CD8-positive, alpha-beta memory T cell (primary cell): ENCODE results near the gene NANOS2. TPM values are rescaled to one million over a fixed set of nuclear protein-coding genes. Genes with fewer than 3 reads are reported as not detected.
"Not testable (repeated sequence)": the region's sequence is repeated elsewhere in the genome, so short reads cannot be mapped to it uniquely, and the experiment has no call there.

Experiments used
- CTCF ChIA-PET: fragments of 350-600 bp; sonication (Branson Sonifier 250); formaldehyde crosslinking; loops from one replicate; lab custom pipeline; 2021; ENCODE audit warnings: antibody characterized with exemption; lab: Charles Lee
- POLR2A ChIA-PET: fragments of 350-600 bp; sonication (Branson Sonifier 250); formaldehyde crosslinking; loops from one replicate; lab custom pipeline; 2021; ENCODE audit warnings: antibody characterized with exemption; lab: Charles Lee
- DNase-seq, 5 donors: peaks; one replicate each; pipeline versions ENCODE4 v3.0.0 to v3.0.0-alpha.2; 2020 to 2022; ENCODE audit warnings: mixed read lengths in 1 of 5
- H3K27ac ChIP-seq: one replicate; pipeline ENCODE4 v1.7.0; 2013; ENCODE audit warnings: low read depth, mild to moderate bottlenecking, low read length, moderate library complexity
- H3K27me3 ChIP-seq: 2 replicates; pipeline ENCODE4 v1.7.0; 2013; ENCODE audit warnings: low read length, mild to moderate bottlenecking; ENCODE audit not compliant: insufficient read depth, poor library complexity, severe bottlenecking
- H3K36me3 ChIP-seq: 2 replicates; pipeline ENCODE4 v1.7.0; 2013; ENCODE audit warnings: mild to moderate bottlenecking, low read length, moderate library complexity; ENCODE audit not compliant: insufficient read depth
- H3K4me1 ChIP-seq: 2 replicates; pipeline ENCODE4 v1.7.0; 2013; ENCODE audit warnings: mild to moderate bottlenecking, low read length, moderate library complexity; ENCODE audit not compliant: insufficient read depth
- H3K4me3 ChIP-seq: 2 replicates; pipeline ENCODE4 v1.7.0; 2013; ENCODE audit warnings: mild to moderate bottlenecking, low read length
- H3K9me3 ChIP-seq: 2 replicates; pipeline ENCODE4 v1.7.0; 2013; ENCODE audit warnings: mild to moderate bottlenecking, low read length
- H3K27ac Mint-ChIP-seq, 8 donors: one replicate each; pipeline ENCODE4 v1.8.0; 2020 to 2021; ENCODE audit warnings: mixed read lengths in 8 of 8, mild to moderate bottlenecking in 6 of 8, inconsistent platforms in 3 of 8, moderate library complexity in 3 of 8
- H3K27me3 Mint-ChIP-seq, 2 donors: one replicate each; pipeline ENCODE4 v1.8.0; 2020 to 2021; ENCODE audit warnings: mixed read lengths in 2 of 2, mild to moderate bottlenecking in 1 of 2, moderate library complexity in 1 of 2
- H3K36me3 Mint-ChIP-seq, 3 donors: one replicate each; pipeline ENCODE4 v1.8.0; 2020 to 2021; ENCODE audit warnings: mixed read lengths in 3 of 3, inconsistent platforms in 1 of 3, mild to moderate bottlenecking in 1 of 3
- H3K4me1 Mint-ChIP-seq, 3 donors: one replicate each; pipeline ENCODE4 v1.8.0; 2020 to 2021; ENCODE audit warnings: mixed read lengths in 3 of 3, inconsistent platforms in 1 of 3, mild to moderate bottlenecking in 1 of 3
- H3K4me3 Mint-ChIP-seq, 7 donors: one replicate each; pipeline ENCODE4 v1.8.0; 2020 to 2021; ENCODE audit warnings: mixed read lengths in 7 of 7, mild to moderate bottlenecking in 6 of 7, moderate library complexity in 4 of 7, inconsistent platforms in 2 of 7
- H3K9me3 Mint-ChIP-seq, 5 donors: one replicate each; pipeline ENCODE4 v1.8.0; 2020 to 2022; ENCODE audit warnings: mixed read lengths in 5 of 5, mild to moderate bottlenecking in 3 of 5, moderate library complexity in 2 of 5, inconsistent platforms in 1 of 5
- polyA plus RNA-seq: library from polyadenylated mRNA; unstranded; fragments of 300-500 nt; fragmentation: Illumina TruSeq; gene quantifications from one replicate; pipeline ENCODE4 v1.2.3, GENCODE V29; 2021
- total RNA-seq, 2 experiments: library from RNA; stranded (reverse); gene quantifications; one replicate each; pipeline ENCODE4 v1.2.3, GENCODE V29; 2021

NANOS2 gene
- total and polyA plus RNA-seq, 3 experiments from 2014 or later = not detected

- Histone ChIP-seq H3K4me1 (peaks cover 10% of the 10 kb centered on the region), H3K27ac (peak overlapping the region; percentile 47), H3K27me3 (peaks cover 2% of the 10 kb centered on the region), H3K9me3 (no peaks in the 10 kb centered on the region), H3K36me3 (no peaks in the 10 kb centered on the region), H3K4me3 (no peak overlapping the region)
- peak overlapping the region in 5 of 8 donors; percentile 14 to 91 (median 59) for H3K27ac Mint-ChIP-seq
- peaks cover 10 to 16% (median 15%) of the 10 kb centered on the region in 3 donors for H3K4me1 Mint-ChIP-seq
- CTCF ChIA-PET = no interaction called here
- no peaks in the 10 kb centered on the region for H3K9me3 Mint-ChIP-seq
- H3K27me3 Mint-ChIP-seq = peaks cover 23 to 42% of the 10 kb centered on the region in 2 donors
- POLR2A ChIA-PET = no interaction called here
- no peaks in the 10 kb centered on the region for H3K36me3 Mint-ChIP-seq
- H3K4me3 Mint-ChIP-seq = peak overlapping the region in 4 of 7 donors; percentile 0 to 73 (median 36)
- no peak for DNase-seq
Measured at GRCh38 chr19:45876411-45877197, 38.0 kb downstream of the NANOS2 start.

GRCh38 chr19:45876161-45876410 lies 38.5 kb downstream of the NANOS2 start:
- no peaks in the 10 kb centered on the region for H3K36me3 Mint-ChIP-seq
- no peaks in the 10 kb centered on the region for H3K36me3 ChIP-seq
- peak overlapping the region; percentile 47 for H3K27ac ChIP-seq
- no peaks in the 10 kb centered on the region for H3K9me3 Mint-ChIP-seq
- DNase-seq = no peak
- H3K4me3 Mint-ChIP-seq = peak overlapping the region in 3 of 7 donors; percentile 0 to 73 (median 23)
- H3K4me3 ChIP-seq = no peak overlapping the region
- peaks cover 10% of the 10 kb centered on the region for H3K4me1 ChIP-seq
- H3K4me1 Mint-ChIP-seq = peaks cover 10 to 16% (median 15%) of the 10 kb centered on the region in 3 donors
- ChIA-PET CTCF (no interaction called here), POLR2A (no interaction called here)
- H3K27me3 Mint-ChIP-seq = peaks cover 23 to 42% of the 10 kb centered on the region in 2 donors
- H3K27ac Mint-ChIP-seq = peak overlapping the region in 6 of 8 donors; percentile 14 to 69 (median 37)
- H3K27me3 ChIP-seq = peaks cover 2% of the 10 kb centered on the region
- H3K9me3 ChIP-seq = no peaks in the 10 kb centered on the region

DNA sequence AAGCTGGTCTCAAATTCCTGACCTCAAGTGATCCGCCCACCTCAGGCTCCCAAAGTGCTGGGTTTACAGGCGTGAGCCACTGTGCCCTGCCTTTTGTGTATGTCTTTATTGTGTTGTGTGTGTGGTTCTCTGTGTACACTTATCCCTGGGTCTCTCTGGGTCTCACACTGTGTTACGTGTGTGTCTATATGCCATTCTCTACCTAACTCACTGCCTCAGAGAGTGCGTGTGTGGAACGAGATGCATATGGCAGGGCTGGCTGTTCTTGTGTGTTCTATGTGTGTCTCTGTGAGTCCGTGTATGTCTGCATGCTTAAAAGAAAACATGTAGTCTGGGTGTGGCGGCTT lies 40.0 kb downstream of the NANOS2 start:
- Histone ChIP-seq H3K36me3 (no peaks in the 10 kb centered on the region), H3K4me3 (no peak overlapping the region), H3K4me1 (peaks cover 10% of the 10 kb centered on the region), H3K9me3 (no peaks in the 10 kb centered on the region), H3K27me3 (peaks cover 2% of the 10 kb centered on the region), H3K27ac (no peak overlapping the region)
- H3K4me1 Mint-ChIP-seq = peaks cover 10 to 16% (median 15%) of the 10 kb centered on the region in 3 donors
- H3K27me3 Mint-ChIP-seq = peaks cover 19 to 42% of the 10 kb centered on the region in 2 donors
- no peak for DNase-seq
- no peaks in the 10 kb centered on the region for H3K9me3 Mint-ChIP-seq
- no peak overlapping the region for H3K4me3 Mint-ChIP-seq
- no peaks in the 10 kb centered on the region for H3K36me3 Mint-ChIP-seq
- H3K27ac Mint-ChIP-seq = no peak overlapping the region
- ChIA-PET CTCF (no interaction called here), POLR2A (no interaction called here)

- no peaks in the 10 kb centered on the region for H3K36me3 Mint-ChIP-seq
- Histone ChIP-seq H3K27ac (no peak overlapping the region), H3K4me3 (no peak overlapping the region), H3K36me3 (no peaks in the 10 kb centered on the region), H3K27me3 (no peaks in the 10 kb centered on the region), H3K9me3 (no peaks in the 10 kb centered on the region), H3K4me1 (peaks cover 10% of the 10 kb centered on the region)
- peaks cover 10 to 16% (median 15%) of the 10 kb centered on the region in 3 donors for H3K4me1 Mint-ChIP-seq
- H3K9me3 Mint-ChIP-seq = no peaks in the 10 kb centered on the region
- H3K27ac Mint-ChIP-seq = peak overlapping the region in 1 of 8 donors; percentile 5
- DNase-seq = no peak
- H3K27me3 Mint-ChIP-seq = peaks cover 18 to 36% of the 10 kb centered on the region in 2 donors
- CTCF ChIA-PET = no interaction called here
- H3K4me3 Mint-ChIP-seq = no peak overlapping the region
- POLR2A ChIA-PET = no interaction called here
Measured at GRCh38 chr19:45873219-45873772, 41.3 kb downstream of the NANOS2 start.

DNA sequence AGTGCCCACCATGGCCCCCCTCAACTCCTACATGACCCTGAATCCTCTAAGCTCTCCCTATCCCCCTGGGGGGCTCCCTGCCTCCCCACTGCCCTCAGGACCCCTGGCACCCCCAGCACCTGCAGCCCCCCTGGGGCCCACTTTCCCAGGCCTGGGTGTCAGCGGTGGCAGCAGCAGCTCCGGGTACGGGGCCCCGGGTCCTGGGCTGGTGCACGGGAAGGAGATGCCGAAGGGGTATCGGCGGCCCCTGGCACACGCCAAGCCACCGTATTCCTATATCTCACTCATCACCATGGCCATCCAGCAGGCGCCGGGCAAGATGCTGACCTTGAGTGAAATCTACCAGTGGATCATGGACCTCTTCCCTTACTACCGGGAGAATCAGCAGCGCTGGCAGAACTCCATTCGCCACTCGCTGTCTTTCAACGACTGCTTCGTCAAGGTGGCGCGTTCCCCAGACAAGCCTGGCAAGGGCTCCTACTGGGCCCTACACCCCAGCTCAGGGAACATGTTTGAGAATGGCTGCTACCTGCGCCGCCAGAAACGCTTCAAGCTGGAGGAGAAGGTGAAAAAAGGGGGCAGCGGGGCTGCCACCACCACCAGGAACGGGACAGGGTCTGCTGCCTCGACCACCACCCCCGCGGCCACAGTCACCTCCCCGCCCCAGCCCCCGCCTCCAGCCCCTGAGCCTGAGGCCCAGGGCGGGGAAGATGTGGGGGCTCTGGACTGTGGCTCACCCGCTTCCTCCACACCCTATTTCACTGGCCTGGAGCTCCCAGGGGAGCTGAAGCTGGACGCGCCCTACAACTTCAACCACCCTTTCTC lies 42.3 kb downstream of the NANOS2 start:
- Mint-ChIP-seq H3K36me3 (no peaks in the 10 kb centered on the region), H3K9me3 (no peaks in the 10 kb centered on the region), H3K27ac (no peak overlapping the region), H3K4me1 (peaks cover 6 to 10% (median 9%) of the 10 kb centered on the region in 3 donors), H3K4me3 (no peak overlapping the region), H3K27me3 (peaks cover 13 to 28% of the 10 kb centered on the region in 2 donors)
- H3K4me3 ChIP-seq = no peak overlapping the region
- peaks cover 9% of the 10 kb centered on the region for H3K4me1 ChIP-seq
- POLR2A ChIA-PET = no interaction called here
- no peaks in the 10 kb centered on the region for H3K36me3 ChIP-seq
- H3K27ac ChIP-seq = no peak overlapping the region
- no peak for DNase-seq
- CTCF ChIA-PET = no interaction called here
- no peaks in the 10 kb centered on the region for H3K9me3 ChIP-seq
- no peaks in the 10 kb centered on the region for H3K27me3 ChIP-seq

- H3K4me3 ChIP-seq = no peak overlapping the region
- POLR2A ChIA-PET = no interaction called here
- H3K36me3 Mint-ChIP-seq = no peaks in the 10 kb centered on the region
- H3K27ac ChIP-seq = no peak overlapping the region
- no peak overlapping the region for H3K4me3 Mint-ChIP-seq
- H3K4me1 ChIP-seq = no peaks in the 10 kb centered on the region
- H3K27me3 ChIP-seq = no peaks in the 10 kb centered on the region
- H3K36me3 ChIP-seq = no peaks in the 10 kb centered on the region
- CTCF ChIA-PET = interaction anchor here (1.2 to 2.2 kb wide), 2 partner anchors 12 to 54 kb away, joined by 3 to 9 read pairs; no protein-coding TSS in a partner anchor
- no peak for DNase-seq
- H3K27ac Mint-ChIP-seq = no peak overlapping the region
- no peaks in the 10 kb centered on the region for H3K4me1 Mint-ChIP-seq
- no peaks in the 10 kb centered on the region for H3K9me3 Mint-ChIP-seq
- peaks cover 8 to 21% of the 10 kb centered on the region in 2 donors for H3K27me3 Mint-ChIP-seq
- no peaks in the 10 kb centered on the region for H3K9me3 ChIP-seq
Measured at GRCh38 chr19:45870798-45871197, 43.8 kb downstream of the NANOS2 start.

GRCh38 chr19:45867241-45867640 lies 47.3 kb downstream of the NANOS2 start:
- H3K36me3 Mint-ChIP-seq, H3K9me3 Mint-ChIP-seq, H3K27ac Mint-ChIP-seq, H3K27me3 ChIP-seq, DNase-seq, H3K27ac ChIP-seq, POLR2A ChIA-PET, H3K36me3 ChIP-seq, H3K4me1 ChIP-seq, H3K9me3 ChIP-seq, H3K4me3 Mint-ChIP-seq, H3K4me3 ChIP-seq: not testable (repeated sequence)
- CTCF ChIA-PET = interaction anchor here (1.0 kb wide), 1 partner anchor 15 kb away, joined by 3 read pairs; no protein-coding TSS in a partner anchor
- H3K4me1 Mint-ChIP-seq = peaks cover 12 to 22% (median 15%) of the 10 kb centered on the region in 3 donors
- peaks cover 14 to 18% of the 10 kb centered on the region in 2 donors for H3K27me3 Mint-ChIP-seq
